AG04449 (cell line): ENCODE results near the gene LAMP2.

Experiments
- CTCF ChIA-PET: fragments of 350-600 bp; formaldehyde crosslinking; extraction: SDS; loops from one replicate; lab custom pipeline; 2021; ENCODE audit warnings: antibody characterized with exemption; lab: Yijun Ruan, JAX
- POLR2A ChIA-PET: fragments of 400-600, 350-600 bp; formaldehyde crosslinking; extraction: SDS; loops from one replicate; lab custom pipeline; 2020; ENCODE audit warnings: antibody characterized with exemption, inconsistent platforms; lab: Yijun Ruan, JAX
- DNase-seq: peaks from one replicate; pipeline ENCODE4 v3.0.0-alpha.2; 2010; ENCODE audit warnings: low read depth, low spot score
- H3K4me3 ChIP-seq: 2 replicates; pipeline ENCODE4 v1.5.1; 2011; ENCODE audit warnings: low read depth, mild to moderate bottlenecking, control low read depth, low read length
- CTCF ChIP-seq: IDR thresholded peaks from one replicate; pipeline ENCODE4 v1.5.1; 2011; ENCODE audit warnings: mild to moderate bottlenecking, moderate library complexity, low read length, control low read depth, inconsistent platforms; ENCODE audit not compliant: insufficient read depth; ENCODE audit errors: missing control alignments

Gene LAMP2

GRCh38 chrX:120426599-120426998 is 42.5 kb downstream of the LAMP2 start:
- no peak for TF ChIP-seq CTCF
- no peak overlapping the region for H3K4me3 ChIP-seq
- ChIA-PET POLR2A (no interaction called here), CTCF (interaction anchor here (2.4 kb wide), 1 partner anchor 26 kb away, joined by 11 read pairs; no protein-coding TSS in a partner anchor)
- peak; percentile 0 for DNase-seq

GRCh38 chrX:120419463-120419862 is 49.6 kb downstream of the LAMP2 start:
- ChIA-PET CTCF (no interaction called here), POLR2A (no interaction called here)
- DNase-seq: no peak
- no peak overlapping the region for H3K4me3 ChIP-seq
- TF ChIP-seq CTCF: no peak

- H3K4me3 ChIP-seq: no peak overlapping the region
- CTCF ChIA-PET: no interaction called here
- TF ChIP-seq CTCF: no peak
- no peak for DNase-seq
- POLR2A ChIA-PET: no interaction called here
Measured at GRCh38 chrX:120408168-120408567, 60.9 kb downstream of the LAMP2 start.

- POLR2A ChIA-PET: no interaction called here
- no peak overlapping the region for H3K4me3 ChIP-seq
- no peak for TF ChIP-seq CTCF
- CTCF ChIA-PET: no interaction called here
- DNase-seq: no peak
Measured at GRCh38 chrX:120406638-120407037, 62.5 kb downstream of the LAMP2 start.

GRCh38 chrX:120402369-120402768 is 66.7 kb downstream of the LAMP2 start:
- TF ChIP-seq CTCF: no peak
- ChIA-PET POLR2A (no interaction called here), CTCF (no interaction called here)
- H3K4me3 ChIP-seq: no peak overlapping the region
- DNase-seq: no peak

- no peak overlapping the region for H3K4me3 ChIP-seq
- POLR2A ChIA-PET: no interaction called here
- TF ChIP-seq CTCF: no peak
- CTCF ChIA-PET: no interaction called here
- no peak for DNase-seq
Measured at GRCh38 chrX:120401301-120401700, 67.8 kb downstream of the LAMP2 start.
